HepG2 (cell line): ENCODE results near the gene LRIG1.

ENCODE experiments used
- TBX3 ChIP-seq: fragments of 450-650 bp; IDR thresholded peaks from 2 replicates; pipeline ENCODE4 v1.6.1; 2017; ENCODE audit warnings: antibody characterized with exemption, mild to moderate bottlenecking, inconsistent platforms, borderline replicate concordance
- YY1 ChIP-seq: IDR thresholded peaks from 2 replicates; pipeline ENCODE4 v1.6.1; 2011; ENCODE audit warnings: low read length, low read depth, moderate library complexity, mild to moderate bottlenecking; ENCODE audit not compliant: insufficient read depth, insufficient replicate concordance

DNA sequence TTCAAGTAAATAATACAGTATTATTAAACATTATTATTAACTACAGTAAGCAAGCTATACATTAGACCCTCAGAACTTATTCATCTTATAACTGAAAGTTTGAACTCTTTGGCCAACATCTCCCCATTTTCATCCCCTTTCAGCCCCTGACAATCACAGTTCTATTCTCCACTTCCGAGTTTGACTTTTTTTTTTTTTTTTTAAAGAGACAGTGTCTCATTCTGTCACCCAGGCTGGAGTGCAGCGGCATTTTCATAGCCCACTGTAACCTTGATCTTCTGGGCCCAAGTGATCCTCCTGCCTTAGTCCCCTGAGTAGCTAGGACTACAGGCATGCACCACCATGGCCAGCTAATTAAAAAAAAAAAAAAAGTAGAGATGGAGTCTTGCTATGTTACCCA, 41.3 kb upstream of the LRIG1 start:
- TF ChIP-seq YY1 (no peak), TBX3 (no peak)
